ENCODE data around the gene PALD1.

GRCh38 chr10:70441161-70441894 lies 37.2 kb upstream of the PALD1 start, which contains the start of gene NODAL:
- TF ChIP-seq SIN3A (IDR thresholded peaks at IDR 0.05; ENCODE audit: low read depth) (no peak), EZH2phosphoT487 (IDR thresholded peaks at IDR 0.05; ENCODE audit: borderline replicate concordance) (no peak), CTCF (IDR thresholded peaks at IDR 0.05 in 2 of 3, conservative IDR thresholded peaks at IDR 0.05 in 1 of 3; ENCODE audit: borderline replicate concordance in 1 of 3, insufficient read depth in 1 of 3, low read depth in 2 of 3, low read length in 2 of 3) (no peak), POLR2A (IDR thresholded peaks at IDR 0.05; ENCODE audit: borderline replicate concordance, extremely low read depth, insufficient read depth, insufficient read length) (no peak), EGR1 (IDR thresholded peaks at IDR 0.05; ENCODE audit: low read depth) (no peak), ZNF274 (IDR thresholded peaks at IDR 0.05; ENCODE audit: low read depth, low read length) (no peak), ATF3 (IDR thresholded peaks at IDR 0.05) (no peak), RAD21 (IDR thresholded peaks at IDR 0.05; ENCODE audit: low read depth) (no peak), JUND (IDR thresholded peaks at IDR 0.05) (no peak)

All from HCT116 (cell line).